Measurements from ENCODE around the gene PPM1M.
A peak's percentile ranks its signal among the peaks of the same experiment; 100 is the strongest.

PPM1M gene

GRCh38 chr3:52240059-52240885, 5.3 kb upstream of the PPM1M start (continued):
- TF ChIP-seq ZNF692 (tag by site-specific recombination; IDR thresholded peaks at IDR 0.05): peak; percentile 63; the same call in 1 of the 2 replicates
- peak; percentile 38; the same call in 1 of the 2 replicates for TF ChIP-seq TRIM28 (IDR thresholded peaks at IDR 0.05; ENCODE audit: borderline replicate concordance, low read length)
- no peak for TF ChIP-seq SALL2 (tag by site-specific recombination; IDR thresholded peaks at IDR 0.05; ENCODE audit: borderline replicate concordance)
- TF ChIP-seq ZBTB20 (tag by site-specific recombination; IDR thresholded peaks at IDR 0.05): peak; percentile 54; the same call in 1 of the 2 replicates
- TF ChIP-seq ZNF514 (tag by site-specific recombination; IDR thresholded peaks at IDR 0.05): no peak
- no peak for TF ChIP-seq ZNF830 (tag by site-specific recombination; IDR thresholded peaks at IDR 0.05; ENCODE audit: low read depth)

GRCh38 chr3:52240886-52241370, 4.6 kb upstream of the PPM1M start:
- H3K9me3 ChIP-seq (ENCODE audit: control insufficient read depth, insufficient read depth, low read depth, low read length): no peaks in the 10 kb centered on the region
- 0 out of 2 replicates have a peak overlapping the region, but pooled peaks have one; percentile 16 for H3K27ac ChIP-seq (ENCODE audit: extremely low read depth, low read depth, low read length)
- ChIA-PET POLR2A (interaction anchor here (0.5 to 2.6 kb wide), 5 partner anchors 8 to 1029 kb away, joined by 3 to 14 read pairs (median 4); partner anchors contain the start of genes POC1A and WDR82), CTCF (interaction anchor here (1.0 to 1.1 kb wide), 3 partner anchors 9 to 98 kb away, joined by 4 to 15 read pairs (median 5); no protein-coding TSS in a partner anchor)
- H3K36me3 ChIP-seq (ENCODE audit: control insufficient read depth in 2 of 2, insufficient read depth in 1 of 2, low read length in 2 of 2): no peaks in the 10 kb centered on the region
- H3K4me3 ChIP-seq (ENCODE audit: low read depth, low read length): no peak overlapping the region
- H3K4me1 ChIP-seq (ENCODE audit: control insufficient read depth, insufficient read depth, low read length): no peaks in the 10 kb centered on the region; the same call in 1 of the 2 replicates
- TF ChIP-seq PRDM6 (tag by site-specific recombination; IDR thresholded peaks at IDR 0.05) (no peak), ZNF791 (tag by site-specific recombination; IDR thresholded peaks at IDR 0.05) (no peak), SCRT1 (tag by site-specific recombination; IDR thresholded peaks at IDR 0.05; ENCODE audit: borderline replicate concordance) (peak; percentile 5; the same call in 1 of the 2 replicates), ZNF2 (tag by site-specific recombination; IDR thresholded peaks at IDR 0.05) (no peak), GLI2 (tag by site-specific recombination; IDR thresholded peaks at IDR 0.05; ENCODE audit: borderline replicate concordance, low read depth) (no peak), REST (tag by site-specific recombination; IDR thresholded peaks at IDR 0.05) (no peak), ZNF280D (tag by site-specific recombination; IDR thresholded peaks at IDR 0.05) (no peak), OSR2 (tag by site-specific recombination; IDR thresholded peaks at IDR 0.05) (no peak; the same call in 1 of the 2 replicates), ZNF510 (tag by site-specific recombination; IDR thresholded peaks at IDR 0.05; ENCODE audit: insufficient replicate concordance) (no peak), YY2 (tag by site-specific recombination; IDR thresholded peaks at IDR 0.05) (no peak), ZNF518A (tag by site-specific recombination; conservative IDR thresholded peaks at IDR 0.05; ENCODE audit: low read depth) (no peak)

All from HEK293 (cell line).